Prostate gland (tissue), 2 donors: Measurements from ENCODE around the gene CLINT1. TPM values are rescaled to one million over a fixed set of nuclear protein-coding genes. Genes with fewer than 3 reads are reported as not detected.

Experiments used
- DNase-seq: peaks from one replicate; pipeline ENCODE4 v3.0.0-alpha.2; 2019; ENCODE audit warnings: low spot score
- H3K27ac ChIP-seq, 2 donors: fragments of 200-600 bp; sonication (generic); 2 replicates each; pipeline ENCODE4 v1.5.1; 2017 to 2019
- H3K27me3 ChIP-seq: fragments of 200-600 bp; sonication (generic); replicated peaks from 2 replicates; pipeline ENCODE4 v1.5.1; 2019; ENCODE audit not compliant: insufficient read depth
- H3K36me3 ChIP-seq, 2 donors: fragments of 200-600 bp; sonication (generic); 1 replicate in 1 of 2; 2 replicates in 1 of 2; pipeline versions ENCODE4 v1.5.1 to v1.8.1; 2017 to 2019
- H3K4me1 ChIP-seq: fragments of 200-600 bp; sonication (generic); replicated peaks from 2 replicates; pipeline ENCODE4 v1.5.1; 2019
- H3K4me3 ChIP-seq, 2 donors: fragments of 200-600 bp; sonication (generic); 2 replicates each; pipeline ENCODE4 v1.5.1; 2017 to 2019
- H3K9me3 ChIP-seq: fragments of 200-600 bp; sonication (generic); 2 replicates; pipeline ENCODE4 v1.5.1; 2017
- POLR2A ChIP-seq: fragments of 450-650 bp; IDR thresholded peaks from one replicate; pipeline ENCODE4 v1.6.1; 2016; ENCODE audit warnings: antibody characterized with exemption, mild to moderate bottlenecking
- POLR2AphosphoS5 ChIP-seq: sonication (generic); formaldehyde crosslinking; IDR thresholded peaks from one replicate; pipeline ENCODE4 v1.6.1; 2017; ENCODE audit warnings: antibody characterized with exemption
- WGBS: methylation state at CpG from one replicate; pipeline ENCODE4 v1.1.5; 2018; 5-methylcytosine and 5-hydroxymethylcytosine counted together
- intact Hi-C: fragments of 100-400 bp; cut with DNase I; formaldehyde crosslinking; loops from one replicate; pipeline ENCODE4 v1.14.2; 2022
- small RNA-seq, 2 donors: library from RNA; depleted of rRNA; stranded (forward); fragments of <200 nt; gene quantifications; one replicate each; pipeline ENCODE3, GENCODE V24; 2016
- total RNA-seq, 2 donors: library from RNA; depleted of rRNA; stranded (reverse); fragments of >200 nt; gene quantifications; one replicate each; pipeline ENCODE4 v1.1.0, GENCODE V29; 2016
- TF ChIP-seq, protein P1 (sequence below), 4 experiments: fragments of 200-600 bp in 2 of 4; fragments of 450-650 bp in 2 of 4; sonication (generic) in 2 of 4; IDR thresholded peaks; 1 replicate in 3 of 4; 2 replicates in 1 of 4; pipeline ENCODE4 v1.5.1; 2016 to 2019; ENCODE audit warnings: antibody characterized with exemption in 4 of 4, mild to moderate bottlenecking in 2 of 4, moderate library complexity in 2 of 4

Gene CLINT1
- total RNA-seq, 2 donors from 2014 or later = 65.1 to 84.5 TPM

DNA sequence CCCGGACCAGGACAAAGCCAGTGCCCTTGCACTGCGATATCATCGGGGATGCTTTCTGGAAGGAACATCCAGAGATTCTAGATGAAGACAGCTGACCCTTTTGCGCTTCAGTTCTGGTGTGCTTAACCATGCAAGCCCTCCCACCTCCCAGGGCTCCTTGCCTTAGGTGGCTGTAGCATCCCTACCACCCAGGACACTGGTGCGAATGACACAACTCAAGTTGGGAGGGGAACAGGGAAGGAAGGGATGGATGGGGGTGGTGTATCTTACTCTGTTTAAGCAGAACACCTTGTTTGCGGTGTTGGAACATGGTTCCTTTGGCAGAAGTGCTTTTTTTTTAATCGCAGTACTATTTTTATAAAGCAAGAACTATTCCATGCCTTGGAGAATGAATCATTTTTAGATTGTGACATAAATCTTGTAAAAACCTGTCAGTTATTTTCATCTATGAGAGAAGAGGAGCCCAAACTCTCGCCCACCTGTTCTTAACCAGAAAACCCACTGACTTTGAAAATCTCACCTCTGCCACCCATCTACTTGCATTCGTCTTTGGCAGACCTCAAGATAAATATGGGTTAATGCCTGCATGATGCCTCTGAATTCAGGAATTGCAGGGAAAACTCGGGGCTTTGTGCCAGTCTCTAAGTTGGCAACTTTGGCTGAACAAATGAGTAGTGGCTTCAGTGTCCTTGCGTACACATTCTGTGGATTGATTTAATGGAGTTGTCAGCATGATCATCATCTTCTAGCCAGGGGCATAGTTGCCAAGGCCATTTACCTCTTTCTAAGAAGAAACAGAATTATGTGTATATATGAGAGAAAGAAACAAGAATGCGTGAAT is 119.3 kb downstream of the CLINT1 start:
- WGBS = 83% methylated on average over 12 of the region's 12 CpGs
- intact Hi-C loops = loop anchor here (5.0 to 10.0 kb wide), 2 partner anchors 265 to 367 kb away; no protein-coding TSS in a partner anchor
- Histone ChIP-seq H3K36me3 (no peaks in the 10 kb centered on the region), H3K27ac (no peak overlapping the region), H3K27me3 (no peaks in the 10 kb centered on the region), H3K4me3 (no peak overlapping the region), H3K4me1 (peaks cover 2% of the 10 kb centered on the region), H3K9me3 (no peaks in the 10 kb centered on the region)
- no peak for TF ChIP-seq POLR2AphosphoS5
- TF ChIP-seq, protein P1, sequence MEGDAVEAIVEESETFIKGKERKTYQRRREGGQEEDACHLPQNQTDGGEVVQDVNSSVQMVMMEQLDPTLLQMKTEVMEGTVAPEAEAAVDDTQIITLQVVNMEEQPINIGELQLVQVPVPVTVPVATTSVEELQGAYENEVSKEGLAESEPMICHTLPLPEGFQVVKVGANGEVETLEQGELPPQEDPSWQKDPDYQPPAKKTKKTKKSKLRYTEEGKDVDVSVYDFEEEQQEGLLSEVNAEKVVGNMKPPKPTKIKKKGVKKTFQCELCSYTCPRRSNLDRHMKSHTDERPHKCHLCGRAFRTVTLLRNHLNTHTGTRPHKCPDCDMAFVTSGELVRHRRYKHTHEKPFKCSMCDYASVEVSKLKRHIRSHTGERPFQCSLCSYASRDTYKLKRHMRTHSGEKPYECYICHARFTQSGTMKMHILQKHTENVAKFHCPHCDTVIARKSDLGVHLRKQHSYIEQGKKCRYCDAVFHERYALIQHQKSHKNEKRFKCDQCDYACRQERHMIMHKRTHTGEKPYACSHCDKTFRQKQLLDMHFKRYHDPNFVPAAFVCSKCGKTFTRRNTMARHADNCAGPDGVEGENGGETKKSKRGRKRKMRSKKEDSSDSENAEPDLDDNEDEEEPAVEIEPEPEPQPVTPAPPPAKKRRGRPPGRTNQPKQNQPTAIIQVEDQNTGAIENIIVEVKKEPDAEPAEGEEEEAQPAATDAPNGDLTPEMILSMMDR (IDR thresholded peaks at IDR 0.05) = no peak
- TF ChIP-seq POLR2A = no peak
- DNase-seq = no peak

DNA sequence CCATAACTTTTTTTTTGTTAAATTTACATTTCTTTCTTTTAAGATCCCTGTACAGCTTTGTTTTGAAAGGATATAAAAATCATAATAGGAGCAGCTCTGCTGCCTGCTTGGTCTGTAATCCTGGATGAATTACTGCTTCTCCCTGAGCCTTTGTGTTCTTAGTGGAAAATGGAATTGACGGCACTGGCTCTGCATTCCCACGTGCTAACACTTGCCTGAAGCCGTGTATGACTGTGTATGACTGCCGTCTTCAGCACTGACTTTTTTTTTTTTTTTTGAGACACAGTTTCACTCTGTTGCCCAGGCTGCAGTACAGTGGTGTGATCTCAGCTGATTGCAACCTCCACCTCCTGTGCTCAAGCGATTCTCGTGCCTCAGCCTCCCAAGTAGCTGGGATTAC is 123.0 kb downstream of the CLINT1 start:
- DNase-seq = no peak
- WGBS = 65% methylated on average over 6 of the region's 6 CpGs
- Histone ChIP-seq H3K4me1 (no peaks in the 10 kb centered on the region), H3K27me3 (no peaks in the 10 kb centered on the region), H3K9me3 (no peaks in the 10 kb centered on the region), H3K4me3 (no peak overlapping the region), H3K27ac (no peak overlapping the region), H3K36me3 (no peaks in the 10 kb centered on the region)
- intact Hi-C loops = no loop called here
- no peak for TF ChIP-seq POLR2A
- TF ChIP-seq, protein P1 (IDR thresholded peaks at IDR 0.05) = no peak
- no peak for TF ChIP-seq POLR2AphosphoS5

Small RNA genes lying within 50 kb of the gene (small RNA-seq; reads per million reads assigned to genes)
- gene AC026407.1 (0 reads per million in 2 donors), gene RNU6-260P (0 reads per million in 2 donors)

Other genes starting within 250 kb of the CLINT1 start
- 10 to 100 TPM in 1 of 2 donors, not detected in 1; 14.4 TPM for gene SOX30, start 206.7 kb downstream of the CLINT1 start, total RNA-seq
- gene C5orf52, start 187.6 kb downstream of the CLINT1 start, total RNA-seq = 1 to 10 TPM in 1 of 2 donors, not detected in 1; 5.9 TPM
- gene THG1L, start 127.7 kb downstream of the CLINT1 start, total RNA-seq = 10 to 100 TPM; 14.1 to 16.9 TPM
- gene LSM11, start 115.4 kb downstream of the CLINT1 start, total RNA-seq = 1 to 10 TPM; 4.1 to 8.1 TPM